ENCODE data around the gene CABP1. TPM values are rescaled to one million over a fixed set of nuclear protein-coding genes. Genes with fewer than 3 reads are reported as not detected.
A peak's percentile ranks its signal among the peaks of the same experiment; 100 is the strongest.
"Not testable (repeated sequence)": the region's sequence is repeated elsewhere in the genome, so short reads cannot be mapped to it uniquely, and the experiment has no call there.

The CABP1 gene
- total RNA-seq = not detected in 2 replicates

GRCh38 chr12:120639771-120640721, at the start of gene CABP1:
CABP1 (plus strand) TSS chr12:120640626; CDS start chr12:120640686, 60 bp downstream.
- peak within 1 kb of the TSS; percentile 75 for H3K4me3 Mint-ChIP-seq
- intact Hi-C loops (cut with micrococcal nuclease) = loop anchor here (2.0 to 10.0 kb wide), 3 partner anchors 55 to 455 kb away; no protein-coding TSS in a partner anchor
- H3K36me3 Mint-ChIP-seq (ENCODE audit: low read depth) = no peaks in the 10 kb centered on the region
- no peak within 1 kb of the TSS for H3K27ac Mint-ChIP-seq
- H3K4me1 Mint-ChIP-seq (ENCODE audit: low read depth) = peaks cover 10% of the 10 kb centered on the region
- peaks cover 45% of the 10 kb centered on the region for H3K27me3 Mint-ChIP-seq (ENCODE audit: insufficient read depth)
- DNase-seq (ENCODE audit: low spot score) = peak; percentile 38
- H3K9me3 Mint-ChIP-seq = no peaks in the 10 kb centered on the region

GRCh38 chr12:120590741-120591407, 49.6 kb upstream of the CABP1 start:
- intact Hi-C loops (cut with micrococcal nuclease) = no loop called here
- Mint-ChIP-seq H3K27ac (no peak overlapping the region), H3K4me3 (no peak overlapping the region), H3K27me3 (ENCODE audit: insufficient read depth) (peaks cover 15% of the 10 kb centered on the region), H3K4me1 (ENCODE audit: low read depth) (no peaks in the 10 kb centered on the region), H3K9me3 (no peaks in the 10 kb centered on the region), H3K36me3 (ENCODE audit: low read depth) (no peaks in the 10 kb centered on the region)
- no peak for DNase-seq (ENCODE audit: low spot score)

GRCh38 chr12:120592121-120593049, 48.0 kb upstream of the CABP1 start:
- no peak for DNase-seq (ENCODE audit: low spot score)
- Mint-ChIP-seq H3K36me3 (ENCODE audit: low read depth) (no peaks in the 10 kb centered on the region), H3K9me3 (no peaks in the 10 kb centered on the region), H3K27me3 (ENCODE audit: insufficient read depth) (peaks cover 11% of the 10 kb centered on the region), H3K4me3 (no peak overlapping the region), H3K4me1 (ENCODE audit: low read depth) (no peaks in the 10 kb centered on the region), H3K27ac (no peak overlapping the region)
- intact Hi-C loops (cut with micrococcal nuclease) = no loop called here

- H3K4me3 Mint-ChIP-seq = no peak overlapping the region
- peaks cover 12% of the 10 kb centered on the region for H3K27me3 Mint-ChIP-seq (ENCODE audit: insufficient read depth)
- H3K9me3 Mint-ChIP-seq = no peaks in the 10 kb centered on the region
- H3K36me3 Mint-ChIP-seq (ENCODE audit: low read depth) = no peaks in the 10 kb centered on the region
- no peaks in the 10 kb centered on the region for H3K4me1 Mint-ChIP-seq (ENCODE audit: low read depth)
- no peak overlapping the region for H3K27ac Mint-ChIP-seq
- intact Hi-C loops (cut with micrococcal nuclease) = no loop called here
- no peak for DNase-seq (ENCODE audit: low spot score)
These were observed 43.5 kb upstream of the CABP1 start for GRCh38 chr12:120596901-120597300.

GRCh38 chr12:120597861-120598260, 42.6 kb upstream of the CABP1 start:
- Mint-ChIP-seq H3K27ac (no peak overlapping the region), H3K9me3 (no peaks in the 10 kb centered on the region), H3K27me3 (ENCODE audit: insufficient read depth) (peaks cover 14% of the 10 kb centered on the region), H3K36me3 (ENCODE audit: low read depth) (no peaks in the 10 kb centered on the region), H3K4me3 (no peak overlapping the region), H3K4me1 (ENCODE audit: low read depth) (no peaks in the 10 kb centered on the region)
- intact Hi-C loops (cut with micrococcal nuclease) = no loop called here
- no peak for DNase-seq (ENCODE audit: low spot score)

GRCh38 chr12:120598674-120599463, 41.6 kb upstream of the CABP1 start:
- no peaks in the 10 kb centered on the region for H3K36me3 Mint-ChIP-seq (ENCODE audit: low read depth)
- H3K27me3 Mint-ChIP-seq (ENCODE audit: insufficient read depth) = peaks cover 15% of the 10 kb centered on the region
- DNase-seq (ENCODE audit: low spot score) = no peak
- intact Hi-C loops (cut with micrococcal nuclease) = no loop called here
- no peaks in the 10 kb centered on the region for H3K9me3 Mint-ChIP-seq
- no peak overlapping the region for H3K27ac Mint-ChIP-seq
- H3K4me1 Mint-ChIP-seq (ENCODE audit: low read depth) = no peaks in the 10 kb centered on the region
- no peak overlapping the region for H3K4me3 Mint-ChIP-seq

- H3K9me3 Mint-ChIP-seq = no peaks in the 10 kb centered on the region
- H3K36me3 Mint-ChIP-seq (ENCODE audit: low read depth) = no peaks in the 10 kb centered on the region
- no peak overlapping the region for H3K27ac Mint-ChIP-seq
- H3K4me3 Mint-ChIP-seq = no peak overlapping the region
- no peaks in the 10 kb centered on the region for H3K4me1 Mint-ChIP-seq (ENCODE audit: low read depth)
- H3K27me3 Mint-ChIP-seq (ENCODE audit: insufficient read depth) = peaks cover 21% of the 10 kb centered on the region
- intact Hi-C loops (cut with micrococcal nuclease) = no loop called here
- DNase-seq (ENCODE audit: low spot score) = no peak
These were observed 40.5 kb upstream of the CABP1 start for GRCh38 chr12:120599672-120600552.

GRCh38 chr12:120602416-120602815, 38.0 kb upstream of the CABP1 start:
- H3K27me3 Mint-ChIP-seq (ENCODE audit: insufficient read depth) = peaks cover 18% of the 10 kb centered on the region
- H3K4me3 Mint-ChIP-seq; H3K4me1 Mint-ChIP-seq (ENCODE audit: low read depth); DNase-seq (ENCODE audit: low spot score); H3K27ac Mint-ChIP-seq; intact Hi-C loops (cut with micrococcal nuclease); H3K36me3 Mint-ChIP-seq (ENCODE audit: low read depth); H3K9me3 Mint-ChIP-seq: not testable (repeated sequence)

- Mint-ChIP-seq H3K36me3 (ENCODE audit: low read depth) (no peaks in the 10 kb centered on the region), H3K27me3 (ENCODE audit: insufficient read depth) (peaks cover 2% of the 10 kb centered on the region), H3K4me1 (ENCODE audit: low read depth) (no peaks in the 10 kb centered on the region), H3K9me3 (no peaks in the 10 kb centered on the region), H3K27ac (no peak overlapping the region), H3K4me3 (no peak overlapping the region)
- DNase-seq (ENCODE audit: low spot score) = no peak
- intact Hi-C loops (cut with micrococcal nuclease) = no loop called here
These were observed 29.9 kb upstream of the CABP1 start for GRCh38 chr12:120610560-120610959.

GRCh38 chr12:120611534-120611933, 28.9 kb upstream of the CABP1 start:
- H3K27ac Mint-ChIP-seq; H3K27me3 Mint-ChIP-seq (ENCODE audit: insufficient read depth); DNase-seq (ENCODE audit: low spot score); intact Hi-C loops (cut with micrococcal nuclease); H3K36me3 Mint-ChIP-seq (ENCODE audit: low read depth); H3K4me1 Mint-ChIP-seq (ENCODE audit: low read depth); H3K4me3 Mint-ChIP-seq; H3K9me3 Mint-ChIP-seq: not testable (repeated sequence)

GRCh38 chr12:120614848-120615247, 25.6 kb upstream of the CABP1 start:
- no peak overlapping the region for H3K4me3 Mint-ChIP-seq
- intact Hi-C loops (cut with micrococcal nuclease) = no loop called here
- H3K36me3 Mint-ChIP-seq (ENCODE audit: low read depth) = no peaks in the 10 kb centered on the region
- no peaks in the 10 kb centered on the region for H3K9me3 Mint-ChIP-seq
- no peak overlapping the region for H3K27ac Mint-ChIP-seq
- no peak for DNase-seq (ENCODE audit: low spot score)
- H3K4me1 Mint-ChIP-seq (ENCODE audit: low read depth) = peaks cover 6% of the 10 kb centered on the region
- H3K27me3 Mint-ChIP-seq (ENCODE audit: insufficient read depth) = peaks cover 15% of the 10 kb centered on the region

Measured in activated T-helper 1 cell treated with anti-CD3 and anti-CD28 coated beads, Interleukin-12 subunit alpha, Interleukin-12 subunit beta, Interleukin-2, Interleukin-4 antibody, amounts not matched to agents 30 ng/mL and 10 ng/mL and 1 ng/mL, durations not matched to agents 14 hours and 24 hours and 36 hours (primary cell).